Subcutaneous abdominal adipose tissue (tissue), 5 donors: ENCODE measurements around the gene TMEM163.

Experiments used
- H3K27ac ChIP-seq: one replicate; pipeline ENCODE4 v1.7.0; 2013; ENCODE audit warnings: low read depth, mild to moderate bottlenecking, inconsistent platforms, low read length, moderate library complexity
- H3K27me3 ChIP-seq, 5 donors: one replicate each; pipeline ENCODE4 v1.7.0; 2013; ENCODE audit warnings: low read length in 5 of 5, inconsistent platforms in 1 of 5; ENCODE audit not compliant: control insufficient read depth in 5 of 5, insufficient read depth in 4 of 5
- H3K36me3 ChIP-seq, 5 donors: one replicate each; pipeline ENCODE4 v1.7.0; 2013; ENCODE audit warnings: low read length in 5 of 5; ENCODE audit not compliant: control insufficient read depth in 5 of 5, insufficient read depth in 5 of 5
- H3K4me1 ChIP-seq, 5 donors: one replicate each; pipeline ENCODE4 v1.7.0; 2013; ENCODE audit warnings: low read length in 5 of 5, mild to moderate bottlenecking in 3 of 5, moderate library complexity in 1 of 5; ENCODE audit not compliant: control insufficient read depth in 5 of 5, insufficient read depth in 5 of 5
- H3K4me3 ChIP-seq, 5 donors: one replicate each; pipeline ENCODE4 v1.7.0; 2013; ENCODE audit warnings: low read length in 5 of 5, low read depth in 1 of 5
- H3K9ac ChIP-seq, 5 donors: one replicate each; pipeline ENCODE4 v1.7.0; 2013; ENCODE audit warnings: low read length in 5 of 5, mild to moderate bottlenecking in 4 of 5, moderate library complexity in 3 of 5
- H3K9me3 ChIP-seq, 5 donors: one replicate each; pipeline ENCODE4 v1.7.0; 2013; ENCODE audit warnings: low read length in 5 of 5; ENCODE audit not compliant: control insufficient read depth in 5 of 5
- donor health status: healthy.
- donor health status: healthy.
- donor health status: healthy.
- donor health status: healthy.
- donor health status: healthy.

The TMEM163 gene

DNA sequence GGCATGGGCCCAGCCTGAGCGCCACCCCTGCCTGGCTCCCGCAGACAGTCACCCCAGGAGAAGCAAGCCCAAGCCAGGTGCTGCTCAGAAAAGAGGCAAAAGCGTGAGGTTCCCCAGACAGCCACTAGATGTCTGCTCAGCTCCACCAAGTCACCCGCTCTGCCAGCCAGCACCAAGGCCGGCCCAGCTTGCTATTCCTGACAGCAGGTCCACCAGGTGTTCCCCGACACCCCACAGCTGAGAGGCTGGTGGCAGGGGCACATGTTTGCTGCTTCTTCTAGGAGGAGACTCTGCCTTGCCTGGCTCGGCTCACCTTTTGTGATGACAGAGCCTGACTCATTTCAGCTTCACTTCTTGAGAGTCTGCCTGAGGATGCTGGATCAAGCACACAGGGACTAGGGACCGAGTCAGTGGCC is 258.2 kb downstream of the TMEM163 start:
- Histone ChIP-seq H3K36me3 (peaks cover 0 to 18% (median 4%) of the 10 kb centered on the region in 5 donors), H3K27me3 (peaks cover 0 to 3% (median 2%) of the 10 kb centered on the region in 5 donors), H3K27ac (no peak overlapping the region), H3K4me3 (no peak overlapping the region), H3K4me1 (peaks cover 0 to 4% (median 0%) of the 10 kb centered on the region in 5 donors), H3K9ac (no peak overlapping the region), H3K9me3 (no peaks in the 10 kb centered on the region)

DNA sequence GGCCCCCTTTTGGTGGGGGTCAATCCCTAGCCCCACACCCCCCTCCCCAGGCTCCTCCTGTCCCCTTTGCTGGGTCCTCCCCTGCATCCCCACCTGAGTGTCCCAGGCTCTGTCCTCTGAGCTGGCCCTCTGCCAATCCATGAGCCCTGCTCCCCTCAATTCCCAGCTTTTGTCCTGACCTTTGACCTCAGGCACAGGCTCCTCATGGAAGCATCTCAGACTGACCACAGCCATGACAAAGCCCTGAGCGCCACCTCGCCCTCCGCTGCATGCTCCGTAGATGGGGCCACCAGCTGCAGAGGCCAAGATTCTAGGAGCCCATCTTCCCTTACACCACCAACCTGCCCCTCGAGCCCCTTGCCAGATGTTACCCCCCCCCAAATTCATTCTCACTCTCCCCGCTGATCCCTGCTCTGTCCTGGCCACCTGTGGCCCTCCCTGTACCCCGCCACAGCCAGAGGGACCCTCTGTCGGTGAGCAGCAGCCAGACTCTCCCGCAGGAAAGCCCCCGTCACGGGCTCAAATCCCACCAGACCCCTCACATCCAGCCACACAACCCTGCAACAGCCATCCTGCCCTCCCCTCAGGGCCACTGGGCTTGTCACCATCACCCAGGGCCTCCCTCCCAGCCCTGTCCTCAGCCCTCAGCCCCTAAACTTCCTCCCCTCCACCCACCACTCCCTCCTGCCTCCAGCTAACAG is 258.9 kb downstream of the TMEM163 start:
- Histone ChIP-seq H3K27me3 (peaks cover 0 to 3% (median 2%) of the 10 kb centered on the region in 5 donors), H3K9me3 (no peaks in the 10 kb centered on the region), H3K36me3 (peaks cover 0 to 25% (median 7%) of the 10 kb centered on the region in 5 donors), H3K9ac (no peak overlapping the region), H3K4me3 (no peak overlapping the region), H3K4me1 (peaks cover 0 to 4% (median 0%) of the 10 kb centered on the region in 5 donors), H3K27ac (no peak overlapping the region)

DNA sequence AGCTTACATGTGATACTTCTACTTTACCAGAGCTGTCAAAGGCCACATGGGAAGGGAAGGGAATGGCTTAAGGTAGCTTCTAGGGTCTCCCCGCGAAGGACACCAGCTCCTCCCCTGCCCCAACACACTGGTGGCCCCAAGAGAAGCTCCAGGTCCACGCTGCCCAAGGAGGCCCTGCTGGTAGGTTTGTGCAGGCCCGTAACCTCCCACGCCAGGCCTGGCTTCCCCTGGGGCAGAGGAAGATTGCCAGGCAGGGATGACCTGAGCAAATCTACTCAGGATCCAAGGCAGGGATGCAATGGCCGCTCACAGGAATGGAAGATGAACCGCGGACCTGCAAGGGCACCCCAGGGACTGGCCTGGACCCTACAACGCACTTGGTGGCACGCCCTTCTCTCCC is 259.9 kb downstream of the TMEM163 start:
- H3K36me3 ChIP-seq, result peaks cover 0 to 25% (median 7%) of the 10 kb centered on the region in 5 donors
- no peaks in the 10 kb centered on the region for H3K9me3 ChIP-seq
- no peak overlapping the region for H3K4me3 ChIP-seq
- peaks cover 0 to 3% (median 2%) of the 10 kb centered on the region in 5 donors for H3K27me3 ChIP-seq
- peaks cover 0 to 4% (median 0%) of the 10 kb centered on the region in 5 donors for H3K4me1 ChIP-seq
- H3K9ac ChIP-seq, result no peak overlapping the region
- no peak overlapping the region for H3K27ac ChIP-seq

GRCh38 chr2:134458473-134458853 is 260.3 kb downstream of the TMEM163 start:
- H3K27me3 ChIP-seq, result peaks cover 0 to 3% (median 0%) of the 10 kb centered on the region in 5 donors
- no peaks in the 10 kb centered on the region for H3K9me3 ChIP-seq
- peaks cover 0 to 4% (median 0%) of the 10 kb centered on the region in 5 donors for H3K4me1 ChIP-seq
- no peak overlapping the region for H3K9ac ChIP-seq
- H3K27ac ChIP-seq, result no peak overlapping the region
- H3K36me3 ChIP-seq, result peaks cover 0 to 22% (median 7%) of the 10 kb centered on the region in 5 donors
- H3K4me3 ChIP-seq, result no peak overlapping the region

DNA sequence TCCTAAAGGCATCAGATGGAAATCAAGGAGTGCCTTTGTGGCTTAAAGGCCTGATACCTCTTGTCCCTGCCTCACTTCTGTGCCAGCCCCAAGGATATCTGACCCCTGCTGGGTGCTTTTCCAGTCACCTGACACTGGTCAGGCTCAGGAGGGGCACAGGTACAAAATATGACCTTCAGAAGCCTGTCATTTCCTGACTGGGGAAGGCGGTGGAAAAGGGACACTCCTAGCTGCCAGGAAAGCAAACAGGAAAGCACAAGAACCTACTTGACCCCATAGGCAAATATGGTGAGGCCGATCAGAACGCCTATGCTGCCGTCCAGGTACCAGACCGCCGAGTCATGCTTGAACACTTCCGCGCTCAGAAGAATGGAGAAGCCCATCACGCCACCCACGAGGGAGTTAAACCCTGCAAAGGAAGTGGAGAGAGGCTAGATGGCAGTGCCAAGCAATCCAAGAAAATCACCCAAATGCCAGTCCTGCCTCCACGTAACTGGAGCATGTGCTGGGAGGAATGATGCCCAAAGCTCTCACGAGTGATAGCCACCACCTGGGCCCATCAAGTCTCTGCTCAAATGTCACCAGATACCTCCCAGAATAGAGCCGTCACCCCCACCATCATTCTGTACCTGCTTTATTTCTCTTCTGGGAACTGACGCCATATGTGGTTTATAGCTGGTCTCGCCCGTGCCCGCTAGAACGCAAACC is 260.9 kb downstream of the TMEM163 start:
- Histone ChIP-seq H3K36me3 (peaks cover 0 to 21% (median 7%) of the 10 kb centered on the region in 5 donors), H3K27me3 (peaks cover 0 to 3% (median 0%) of the 10 kb centered on the region in 5 donors), H3K4me3 (no peak overlapping the region), H3K27ac (no peak overlapping the region), H3K9me3 (no peaks in the 10 kb centered on the region), H3K9ac (no peak overlapping the region), H3K4me1 (peaks cover 0 to 4% (median 0%) of the 10 kb centered on the region in 5 donors)

DNA sequence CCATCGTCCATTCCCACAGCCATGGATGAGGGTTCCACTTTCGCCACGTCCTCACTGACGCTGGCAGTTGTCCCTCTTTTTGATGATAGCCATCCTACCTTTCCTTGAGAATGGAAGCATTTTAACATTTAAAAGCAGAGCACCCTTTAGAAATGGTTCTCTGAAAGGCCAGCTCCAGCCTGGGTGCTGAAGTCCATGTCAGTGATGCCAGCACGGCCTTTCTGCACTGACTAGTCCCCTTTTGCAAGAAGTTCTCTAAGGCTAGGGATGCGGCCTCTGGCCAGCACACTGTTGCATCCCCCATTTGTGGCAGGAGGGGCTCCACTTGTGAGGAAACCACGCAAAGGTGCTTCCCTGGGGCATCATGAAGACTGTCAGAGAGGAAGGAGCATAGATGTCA is 261.4 kb downstream of the TMEM163 start:
- Histone ChIP-seq H3K4me1 (peaks cover 0 to 7% (median 0%) of the 10 kb centered on the region in 5 donors), H3K4me3 (no peak overlapping the region), H3K27ac (no peak overlapping the region), H3K36me3 (peaks cover 0 to 21% (median 7%) of the 10 kb centered on the region in 5 donors), H3K9ac (no peak overlapping the region), H3K27me3 (peaks cover 0 to 3% (median 0%) of the 10 kb centered on the region in 5 donors), H3K9me3 (no peaks in the 10 kb centered on the region)

- Histone ChIP-seq H3K27ac (no peak overlapping the region), H3K36me3 (peaks cover 0 to 21% (median 7%) of the 10 kb centered on the region in 5 donors), H3K27me3 (no peaks in the 10 kb centered on the region), H3K4me3 (no peak overlapping the region), H3K4me1 (peaks cover 0 to 7% (median 0%) of the 10 kb centered on the region in 5 donors), H3K9me3 (no peaks in the 10 kb centered on the region), H3K9ac (no peak overlapping the region)
Observed at GRCh38 chr2:134455426-134455825, 263.4 kb downstream of the TMEM163 start.

GRCh38 chr2:134454931-134455330 is 263.9 kb downstream of the TMEM163 start:
- no peaks in the 10 kb centered on the region for H3K27me3 ChIP-seq
- H3K27ac ChIP-seq, result no peak overlapping the region
- peaks cover 0 to 24% (median 9%) of the 10 kb centered on the region in 5 donors for H3K36me3 ChIP-seq

DNA sequence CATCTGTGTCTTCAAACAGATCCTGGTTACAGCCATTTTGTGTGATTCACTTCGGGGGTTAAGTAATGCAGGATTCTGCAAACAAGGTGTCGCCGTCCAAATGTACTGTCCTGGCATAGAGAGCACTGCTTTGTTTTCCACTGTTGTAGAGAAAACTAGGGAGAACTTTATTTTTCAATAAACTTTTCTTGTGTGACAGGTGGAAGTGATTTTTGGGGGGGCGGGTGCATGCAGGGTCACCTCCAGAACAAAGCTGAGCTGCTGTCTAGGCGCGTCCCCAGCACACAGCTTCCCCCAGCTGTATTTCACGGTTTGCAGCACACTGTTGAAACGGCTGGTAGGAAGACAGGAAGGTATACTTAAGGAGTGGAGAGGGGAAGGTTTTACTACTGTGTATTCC is 264.4 kb downstream of the TMEM163 start:
- H3K27ac ChIP-seq, result no peak overlapping the region
- H3K9me3 ChIP-seq, result no peaks in the 10 kb centered on the region
- H3K4me1 ChIP-seq, result peaks cover 0 to 7% (median 0%) of the 10 kb centered on the region in 5 donors
- no peaks in the 10 kb centered on the region for H3K27me3 ChIP-seq
- no peak overlapping the region for H3K4me3 ChIP-seq
- H3K9ac ChIP-seq, result no peak overlapping the region
- peaks cover 0 to 29% (median 12%) of the 10 kb centered on the region in 5 donors for H3K36me3 ChIP-seq

More at GRCh38 chr2:134454931-134455330, 263.9 kb downstream of the TMEM163 start:
- Histone ChIP-seq H3K9ac (no peak overlapping the region), H3K4me1 (peaks cover 0 to 7% (median 0%) of the 10 kb centered on the region in 5 donors), H3K9me3 (no peaks in the 10 kb centered on the region), H3K4me3 (no peak overlapping the region)

DNA sequence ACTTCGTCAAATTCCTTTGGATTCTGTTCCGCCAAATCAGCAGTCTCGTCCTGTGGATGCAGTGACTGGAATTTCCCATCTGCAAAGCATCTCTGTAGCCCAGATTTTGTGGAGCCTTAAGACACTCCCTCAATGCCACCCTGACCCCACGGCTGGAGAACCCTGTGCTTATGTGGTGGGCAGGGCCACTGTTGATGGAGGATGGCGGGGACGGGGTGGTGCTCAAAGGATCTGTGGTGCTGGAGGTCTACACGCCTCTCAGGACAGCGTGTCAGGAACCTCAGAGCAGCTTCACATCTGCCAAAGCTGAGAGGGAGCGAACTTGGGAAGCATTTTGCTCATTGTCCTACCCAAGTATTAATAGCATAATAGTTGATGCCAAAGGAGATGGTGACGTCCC is 264.8 kb downstream of the TMEM163 start:
- Histone ChIP-seq H3K36me3 (peaks cover 0 to 32% (median 14%) of the 10 kb centered on the region in 5 donors), H3K27ac (no peak overlapping the region), H3K4me1 (peaks cover 0 to 7% (median 0%) of the 10 kb centered on the region in 5 donors), H3K4me3 (no peak overlapping the region), H3K27me3 (no peaks in the 10 kb centered on the region), H3K9ac (no peak overlapping the region), H3K9me3 (no peaks in the 10 kb centered on the region)
